ENCODE results near the gene TARM1.

DNA sequence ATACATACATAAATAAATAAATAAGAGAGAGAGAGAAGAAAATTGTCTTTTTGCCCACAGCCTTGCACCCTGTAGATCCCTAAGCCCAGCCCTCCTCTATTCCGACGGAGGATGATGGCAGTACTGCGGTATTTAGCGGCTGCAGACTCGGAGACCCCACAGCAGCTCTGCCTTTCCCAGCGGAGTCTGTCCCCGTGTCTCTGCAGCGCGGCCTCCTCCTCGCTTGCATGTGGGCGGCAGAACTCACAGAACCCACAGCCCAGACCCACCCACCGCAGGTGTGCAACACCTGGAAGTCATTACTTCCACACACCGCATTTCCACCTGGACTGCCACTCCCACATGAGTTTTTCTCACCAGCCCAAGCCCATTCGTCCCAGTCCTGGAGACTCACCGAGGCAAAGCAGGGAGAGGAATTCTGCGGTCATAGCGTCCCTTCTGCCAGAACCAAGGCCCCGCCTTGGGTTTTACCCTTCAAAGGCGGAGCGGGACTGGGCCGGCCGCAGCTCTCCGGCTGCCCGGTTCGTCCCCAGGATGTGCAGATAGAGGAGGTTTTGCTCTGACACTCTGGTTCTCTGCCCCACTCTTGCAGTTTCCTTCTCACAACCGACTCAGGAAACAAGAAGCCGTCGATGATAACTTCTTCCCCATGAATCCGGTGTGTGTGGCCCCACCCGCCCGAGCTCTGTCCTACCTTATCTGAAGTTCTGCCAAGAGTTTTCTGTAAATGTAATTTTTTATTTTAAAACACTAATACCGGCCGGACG lies 17.6 kb downstream of the TARM1 start, which contains the start of gene VSTM1:
- TF ChIP-seq CTCF (IDR thresholded peaks at IDR 0.05) (no peak), POLR2A (IDR thresholded peaks at IDR 0.05) (no peak)

Measured in uterus (tissue), 2 donors.